ENCODE measurements around the gene TRIP12. TPM values are rescaled to one million over a fixed set of nuclear protein-coding genes. Genes with fewer than 3 reads are reported as not detected.

Gene TRIP12
- total RNA-seq, 1 experiment from 2014 or later, result 166 TPM

GRCh38 chr2:229810786-229811185 lies 111.0 kb downstream of the TRIP12 start:
- H3K36me3 Mint-ChIP-seq (ENCODE audit: insufficient read depth in 1 of 3, low read depth in 3 of 3), result peaks cover 17 to 60% (median 50%) of the 10 kb centered on the region in 3 experiments; a peak in 6 of 7 replicates
- H4K8ac ChIP-seq (replicated peaks; ENCODE audit: insufficient read length, low read depth, low read length), result no peak overlapping the region
- TF ChIP-seq CTCF (conservative IDR thresholded peaks at IDR 0.05), result no peak
- DNase-seq, result no peak
- H2BK5ac ChIP-seq (ENCODE audit: insufficient read length, low read length), result no peak overlapping the region
- H3K9ac ChIP-seq (ENCODE audit: extremely low read depth, insufficient read length, low read length), result no peak overlapping the region
- no peak overlapping the region for H3K4ac ChIP-seq (ENCODE audit: low read depth, low read length)
- no CpG with 5 or more reads among the region's 3 CpGs for WGBS (ENCODE audit: extremely low coverage, insufficient read length, low lambda C conversion rate)
- no peak overlapping the region for H3K14ac ChIP-seq (ENCODE audit: insufficient read depth, low read length)
- no peak overlapping the region for H3K18ac ChIP-seq (ENCODE audit: insufficient read length, low read depth, low read length)
- H3K27me3 ChIP-seq (ENCODE audit: insufficient read depth, low read length), result no peaks in the 10 kb centered on the region
- no peaks in the 10 kb centered on the region for H3K79me1 ChIP-seq (ENCODE audit: insufficient read depth, low read depth, low read length, poor library complexity, severe bottlenecking)
- H3K23ac ChIP-seq (ENCODE audit: insufficient read length, low read depth, low read length), result no peak overlapping the region
- H3K4me1 Mint-ChIP-seq, result peaks cover 2 to 3% of the 10 kb centered on the region in 2 experiments; a peak in 2 of 4 replicates
- no peaks in the 10 kb centered on the region for H3K27me3 Mint-ChIP-seq (ENCODE audit: low read depth)
- no peak overlapping the region for H3K4me3 Mint-ChIP-seq
- no peak overlapping the region for H2AFZ ChIP-seq (ENCODE audit: low read length)
- H3K79me2 ChIP-seq (ENCODE audit: insufficient read depth, low read length), result no peaks in the 10 kb centered on the region
- H3K56ac ChIP-seq (ENCODE audit: insufficient read length, low read depth, low read length), result no peak overlapping the region
- H3K4me2 ChIP-seq (ENCODE audit: insufficient read depth, insufficient read length, low read length), result no peak overlapping the region
- no peaks in the 10 kb centered on the region for H3K23me2 ChIP-seq (ENCODE audit: insufficient read length, low read depth, low read length, poor library complexity, severe bottlenecking)
- H2BK20ac ChIP-seq (ENCODE audit: low read depth, low read length, poor library complexity, severe bottlenecking), result no peak overlapping the region
- H4K20me1 ChIP-seq (ENCODE audit: control insufficient read depth, insufficient read depth, insufficient read length), result no peaks in the 10 kb centered on the region
- H3K9me3 ChIP-seq (ENCODE audit: control insufficient read depth, low read depth, low read length), result no peaks in the 10 kb centered on the region
- H3K27ac ChIP-seq (ENCODE audit: insufficient read length, low read depth, low read length), result no peak overlapping the region
- no peak overlapping the region for H2BK12ac ChIP-seq (ENCODE audit: insufficient read length, low read depth, low read length)
- no peaks in the 10 kb centered on the region for H3K9me3 Mint-ChIP-seq
- H3K4me1 ChIP-seq (ENCODE audit: insufficient read depth, low read length), result no peaks in the 10 kb centered on the region
- H2BK15ac ChIP-seq (ENCODE audit: low read depth, low read length), result no peak overlapping the region
- H3T11ph ChIP-seq (ENCODE audit: low read length), result no peak overlapping the region
- H2BK120ac ChIP-seq (ENCODE audit: low read depth, low read length, poor library complexity, severe bottlenecking), result no peak overlapping the region
- no peak overlapping the region for H3K27ac Mint-ChIP-seq
- H2AK5ac ChIP-seq (ENCODE audit: insufficient read length, low read length), result no peak overlapping the region
- no peak overlapping the region for H4K91ac ChIP-seq (ENCODE audit: insufficient read length, low read depth, low read length)
- H4K5ac ChIP-seq (ENCODE audit: insufficient read length, low read depth, low read length), result no peak overlapping the region

All from H9 (cell line).